H9 (cell line): ENCODE results near the gene HOXA7. TPM values are rescaled to one million over a fixed set of nuclear protein-coding genes. Genes with fewer than 3 reads are reported as not detected.

Source experiments
- DNase-seq: peaks from one replicate; pipeline ENCODE4 v3.0.0-alpha.2; 2017
- H2AFZ ChIP-seq: one replicate; pipeline ENCODE4 v1.6.1; 2013; ENCODE audit warnings: mild to moderate bottlenecking, low read length, control low read depth, moderate library complexity
- H2AK5ac ChIP-seq: 2 replicates; pipeline ENCODE4 v1.6.1; 2013; ENCODE audit warnings: low read length, control low read depth, mixed read lengths; ENCODE audit not compliant: insufficient read length
- H2BK120ac ChIP-seq: one replicate; pipeline ENCODE4 v1.6.1; 2013; ENCODE audit warnings: low read depth, mild to moderate bottlenecking, low read length, control low read depth, inconsistent platforms; ENCODE audit not compliant: poor library complexity, severe bottlenecking
- H2BK12ac ChIP-seq: 2 replicates; pipeline ENCODE4 v1.6.1; 2013; ENCODE audit warnings: low read length, control low read depth, mixed read lengths, low read depth; ENCODE audit not compliant: insufficient read length
- H2BK15ac ChIP-seq: 2 replicates; pipeline ENCODE4 v1.6.1; 2013; ENCODE audit warnings: low read depth, low read length, control low read depth
- H2BK20ac ChIP-seq: one replicate; pipeline ENCODE4 v1.6.1; 2013; ENCODE audit warnings: low read depth, mild to moderate bottlenecking, low read length, control low read depth, inconsistent platforms; ENCODE audit not compliant: poor library complexity, severe bottlenecking
- H2BK5ac ChIP-seq: 2 replicates; pipeline ENCODE4 v1.6.1; 2013; ENCODE audit warnings: low read length, control low read depth, mixed read lengths; ENCODE audit not compliant: insufficient read length
- H3K14ac ChIP-seq: 2 replicates; pipeline ENCODE4 v1.6.1; 2013; ENCODE audit warnings: low read length, control low read depth; ENCODE audit not compliant: insufficient read depth
- H3K18ac ChIP-seq: 2 replicates; pipeline ENCODE4 v1.6.1; 2013; ENCODE audit warnings: low read depth, mild to moderate bottlenecking, mixed read lengths, low read length, control low read depth; ENCODE audit not compliant: insufficient read length
- H3K23ac ChIP-seq: 2 replicates; pipeline ENCODE4 v1.6.1; 2013; ENCODE audit warnings: low read length, control low read depth, mixed read lengths, low read depth; ENCODE audit not compliant: insufficient read length
- H3K23me2 ChIP-seq: 2 replicates; pipeline ENCODE4 v1.6.1; 2013; ENCODE audit warnings: low read depth, mild to moderate bottlenecking, mixed read lengths, low read length, control low read depth; ENCODE audit not compliant: insufficient read length, poor library complexity, severe bottlenecking
- H3K27ac ChIP-seq: 2 replicates; pipeline ENCODE4 v1.5.1; 2013; ENCODE audit warnings: low read length, control low read depth, mixed read lengths, low read depth; ENCODE audit not compliant: insufficient read length
- H3K27me3 ChIP-seq: 2 replicates; pipeline ENCODE4 v1.6.1; 2013; ENCODE audit warnings: low read length, control low read depth, inconsistent platforms; ENCODE audit not compliant: insufficient read depth
- H3K4ac ChIP-seq: 2 replicates; pipeline ENCODE4 v1.6.1; 2013; ENCODE audit warnings: low read depth, mild to moderate bottlenecking, control low read depth, inconsistent platforms, low read length, moderate library complexity
- H3K4me1 ChIP-seq: 2 replicates; pipeline ENCODE4 v1.6.1; 2013; ENCODE audit warnings: low read length, control low read depth, inconsistent platforms; ENCODE audit not compliant: insufficient read depth
- H3K4me2 ChIP-seq: 2 replicates; pipeline ENCODE4 v1.6.1; 2013; ENCODE audit warnings: low read length, control low read depth, mixed read lengths; ENCODE audit not compliant: insufficient read length, insufficient read depth
- H3K56ac ChIP-seq: 2 replicates; pipeline ENCODE4 v1.6.1; 2013; ENCODE audit warnings: low read depth, mild to moderate bottlenecking, mixed read lengths, low read length, control low read depth; ENCODE audit not compliant: insufficient read length
- H3K79me1 ChIP-seq: 2 replicates; pipeline ENCODE4 v1.6.1; 2013; ENCODE audit warnings: low read depth, mild to moderate bottlenecking, moderate library complexity, low read length, control low read depth, inconsistent platforms; ENCODE audit not compliant: insufficient read depth, poor library complexity, severe bottlenecking
- H3K79me2 ChIP-seq: 2 replicates; pipeline ENCODE4 v1.6.1; 2013; ENCODE audit warnings: low read length, control low read depth, inconsistent platforms; ENCODE audit not compliant: insufficient read depth
- H3K9ac ChIP-seq: 2 replicates; pipeline ENCODE4 v1.6.1; 2013; ENCODE audit warnings: low read length, control low read depth, mixed read lengths; ENCODE audit not compliant: insufficient read length; ENCODE audit errors: extremely low read depth
- H3K9me3 ChIP-seq: one replicate; pipeline ENCODE4 v1.6.1; 2013; ENCODE audit warnings: low read depth, low read length, inconsistent platforms; ENCODE audit not compliant: control insufficient read depth
- H3T11ph ChIP-seq: one replicate; pipeline ENCODE4 v1.6.1; 2013; ENCODE audit warnings: mild to moderate bottlenecking, low read length, control low read depth, inconsistent platforms
- H4K20me1 ChIP-seq: one replicate; pipeline ENCODE4 v1.6.1; 2013; ENCODE audit not compliant: control insufficient read depth, insufficient read length, insufficient read depth
- H4K5ac ChIP-seq: 2 replicates; pipeline ENCODE4 v1.6.1; 2013; ENCODE audit warnings: low read depth, mild to moderate bottlenecking, mixed read lengths, low read length, control low read depth; ENCODE audit not compliant: insufficient read length
- H4K8ac ChIP-seq: replicated peaks from 2 replicates; pipeline ENCODE4 v1.6.1; 2013; ENCODE audit warnings: low read length, control low read depth, mixed read lengths, low read depth; ENCODE audit not compliant: insufficient read length
- H4K91ac ChIP-seq: 2 replicates; pipeline ENCODE4 v1.6.1; 2013; ENCODE audit warnings: low read depth, mild to moderate bottlenecking, moderate library complexity, mixed read lengths, low read length, control low read depth; ENCODE audit not compliant: insufficient read length
- H3K27ac Mint-ChIP-seq, 3 experiments: 2 replicates in 2 of 3; 3 replicates in 1 of 3; pipeline ENCODE4 v1.8.0; 2020 to 2021; ENCODE audit warnings: mixed read lengths in 3 of 3, mild to moderate bottlenecking in 1 of 3, moderate library complexity in 1 of 3
- H3K27me3 Mint-ChIP-seq: 2 replicates; pipeline ENCODE4 v1.8.0; 2021; ENCODE audit warnings: low read depth, mild to moderate bottlenecking, moderate library complexity, mixed read lengths
- H3K36me3 Mint-ChIP-seq, 3 experiments: 2 replicates in 2 of 3; 3 replicates in 1 of 3; pipeline ENCODE4 v1.8.0; 2020 to 2021; ENCODE audit warnings: low read depth in 3 of 3, mixed read lengths in 3 of 3; ENCODE audit not compliant: insufficient read depth in 1 of 3
- H3K4me1 Mint-ChIP-seq, 2 experiments: 2 replicates each; pipeline ENCODE4 v1.8.0; 2020; ENCODE audit warnings: mixed read lengths in 2 of 2
- H3K4me3 Mint-ChIP-seq, 2 experiments: 2 replicates in 1 of 2; 3 replicates in 1 of 2; pipeline ENCODE4 v1.8.0; 2020 to 2021; ENCODE audit warnings: mild to moderate bottlenecking in 2 of 2, mixed read lengths in 2 of 2, moderate library complexity in 1 of 2
- H3K9me3 Mint-ChIP-seq, 2 experiments: 2 replicates in 1 of 2; 3 replicates in 1 of 2; pipeline ENCODE4 v1.8.0; 2020; ENCODE audit warnings: mild to moderate bottlenecking in 2 of 2, mixed read lengths in 2 of 2, moderate library complexity in 1 of 2
- WGBS: extraction: QIAGEN DNeasy Blood & Tissue Kit; methylation state at CpG from one replicate; pipeline ENCODE4 v1.1.7; 2013; ENCODE audit warnings: missing lambda C conversion rate, low lambda C conversion rate, mixed read lengths; ENCODE audit not compliant: insufficient read length; ENCODE audit errors: extremely low coverage; 5-methylcytosine and 5-hydroxymethylcytosine counted together
- total RNA-seq: library from RNA; stranded (reverse); gene quantifications from 2 replicates; pipeline ENCODE4 v1.2.1, GENCODE V29; 2021
- TF ChIP-seq, protein P1 (sequence below): fragments of 200-600 bp; sonication (generic); conservative IDR thresholded peaks from 3 replicates; pipeline ENCODE4 v1.8.0; 2021; ENCODE audit warnings: antibody characterized with exemption, mild to moderate bottlenecking

HOXA7 gene
- total RNA-seq, 1 experiment from 2014 or later, result not detected

DNA sequence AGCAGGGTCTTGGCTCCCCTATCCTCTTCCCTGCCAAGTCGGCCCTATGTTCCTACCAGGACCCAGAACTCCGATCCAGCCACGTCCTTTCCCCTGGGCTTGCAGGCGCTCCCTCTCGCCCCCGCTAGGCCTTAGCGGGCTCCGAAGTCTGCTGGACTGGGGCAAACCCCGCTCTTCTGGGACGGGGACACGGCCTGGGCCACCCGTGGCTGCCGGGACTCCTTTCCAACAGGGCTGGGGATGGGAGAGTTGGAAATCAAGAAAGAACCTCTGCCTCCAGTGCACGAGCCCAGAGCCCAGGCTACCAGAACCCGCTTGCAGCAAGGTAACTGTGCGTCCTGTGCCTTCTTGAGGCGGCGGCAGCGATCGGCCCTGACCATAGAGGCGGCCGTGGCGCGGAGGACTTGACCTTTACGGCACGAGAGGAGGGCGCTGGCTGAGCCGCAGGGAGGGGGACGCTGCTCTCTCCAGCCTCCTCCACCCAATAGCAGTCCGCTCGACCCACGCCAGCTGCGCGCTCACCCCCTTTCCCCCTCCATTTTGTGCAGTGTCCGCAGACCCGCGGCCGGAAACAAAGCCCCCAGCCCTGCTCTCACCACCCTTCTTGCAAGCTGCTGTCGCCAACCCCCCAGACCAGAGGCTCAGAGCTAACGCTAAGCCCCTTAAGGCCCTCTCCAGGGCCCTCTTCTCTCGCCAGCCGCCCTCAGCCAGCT is 35.5 kb upstream of the HOXA7 start:
- no peak overlapping the region for H2AFZ ChIP-seq
- Mint-ChIP-seq H3K27me3 (peaks cover 100% of the 10 kb centered on the region), H3K4me3 (peak overlapping the region in 1 of 2 experiments; percentile 65; a peak in 2 of 5 replicates), H3K4me1 (peaks cover 13 to 24% of the 10 kb centered on the region in 2 experiments), H3K36me3 (no peaks in the 10 kb centered on the region; a peak in 1 of 7 replicates), H3K9me3 (peaks cover 3 to 11% of the 10 kb centered on the region in 2 experiments; a peak in 2 of 5 replicates), H3K27ac (no peak overlapping the region)
- H3K9me3 ChIP-seq, result no peaks in the 10 kb centered on the region
- no peak overlapping the region for H2BK12ac ChIP-seq
- DNase-seq, result peak; percentile 61
- H2BK15ac ChIP-seq, result no peak overlapping the region
- no peaks in the 10 kb centered on the region for H3K23me2 ChIP-seq
- H3K9ac ChIP-seq, result no peak overlapping the region
- H3K23ac ChIP-seq, result no peak overlapping the region
- H3K79me1 ChIP-seq, result no peaks in the 10 kb centered on the region
- no peak overlapping the region for H3T11ph ChIP-seq
- no peak overlapping the region for H2BK120ac ChIP-seq
- H2BK5ac ChIP-seq, result no peak overlapping the region
- H4K5ac ChIP-seq, result no peak overlapping the region
- no peak overlapping the region for H3K14ac ChIP-seq
- no peak overlapping the region for H4K91ac ChIP-seq
- no CpG with 5 or more reads among the region's 42 CpGs for WGBS
- no peak overlapping the region for H3K27ac ChIP-seq
- no peak overlapping the region for H3K56ac ChIP-seq
- no peak overlapping the region for H3K4ac ChIP-seq
- no peaks in the 10 kb centered on the region for H4K20me1 ChIP-seq
- no peaks in the 10 kb centered on the region for H3K79me2 ChIP-seq
- H2AK5ac ChIP-seq, result no peak overlapping the region
- no peaks in the 10 kb centered on the region for H3K4me1 ChIP-seq
- TF ChIP-seq, protein P1, sequence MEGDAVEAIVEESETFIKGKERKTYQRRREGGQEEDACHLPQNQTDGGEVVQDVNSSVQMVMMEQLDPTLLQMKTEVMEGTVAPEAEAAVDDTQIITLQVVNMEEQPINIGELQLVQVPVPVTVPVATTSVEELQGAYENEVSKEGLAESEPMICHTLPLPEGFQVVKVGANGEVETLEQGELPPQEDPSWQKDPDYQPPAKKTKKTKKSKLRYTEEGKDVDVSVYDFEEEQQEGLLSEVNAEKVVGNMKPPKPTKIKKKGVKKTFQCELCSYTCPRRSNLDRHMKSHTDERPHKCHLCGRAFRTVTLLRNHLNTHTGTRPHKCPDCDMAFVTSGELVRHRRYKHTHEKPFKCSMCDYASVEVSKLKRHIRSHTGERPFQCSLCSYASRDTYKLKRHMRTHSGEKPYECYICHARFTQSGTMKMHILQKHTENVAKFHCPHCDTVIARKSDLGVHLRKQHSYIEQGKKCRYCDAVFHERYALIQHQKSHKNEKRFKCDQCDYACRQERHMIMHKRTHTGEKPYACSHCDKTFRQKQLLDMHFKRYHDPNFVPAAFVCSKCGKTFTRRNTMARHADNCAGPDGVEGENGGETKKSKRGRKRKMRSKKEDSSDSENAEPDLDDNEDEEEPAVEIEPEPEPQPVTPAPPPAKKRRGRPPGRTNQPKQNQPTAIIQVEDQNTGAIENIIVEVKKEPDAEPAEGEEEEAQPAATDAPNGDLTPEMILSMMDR, result no peak
- no peak overlapping the region for H2BK20ac ChIP-seq
- no peak overlapping the region for H4K8ac ChIP-seq
- peaks cover 92% of the 10 kb centered on the region for H3K27me3 ChIP-seq
- H3K4me2 ChIP-seq, result no peak overlapping the region
- no peak overlapping the region for H3K18ac ChIP-seq
